GM18526 (cell line): ENCODE results near the gene MMP17.
A peak's percentile ranks its signal among the peaks of the same experiment; 100 is the strongest.

Experiments used
- POLR2A ChIP-seq: IDR thresholded peaks from 3 replicates; pipeline ENCODE4 v1.6.1; 2011; ENCODE audit not compliant: insufficient read length; ENCODE audit errors: extremely low read depth

MMP17 gene

GRCh38 chr12:131827961-131828534 lies at the start of gene MMP17:
MMP17 (plus strand) TSS chr12:131828393; CDS start chr12:131828495, 102 bp downstream.
- peak; percentile 38 for TF ChIP-seq POLR2A

- TF ChIP-seq POLR2A = no peak
These were observed 49.2 kb upstream of the MMP17 start for GRCh38 chr12:131779027-131779426.

GRCh38 chr12:131782061-131782460 lies 46.1 kb upstream of the MMP17 start:
- TF ChIP-seq POLR2A = no peak

- TF ChIP-seq POLR2A = peak; percentile 30
These were observed 44.2 kb upstream of the MMP17 start for GRCh38 chr12:131783915-131784541.

GRCh38 chr12:131784909-131785762 lies 43.1 kb upstream of the MMP17 start:
- TF ChIP-seq POLR2A = no peak

GRCh38 chr12:131785763-131786330 lies 42.3 kb upstream of the MMP17 start:
- TF ChIP-seq POLR2A = no peak

- no peak for TF ChIP-seq POLR2A
These were observed 41.9 kb upstream of the MMP17 start for GRCh38 chr12:131786331-131786730.

- no peak for TF ChIP-seq POLR2A
These were observed 41.0 kb upstream of the MMP17 start for GRCh38 chr12:131787143-131787660.

GRCh38 chr12:131788070-131788469 lies 40.1 kb upstream of the MMP17 start:
- no peak for TF ChIP-seq POLR2A

- no peak for TF ChIP-seq POLR2A
These were observed 38.6 kb upstream of the MMP17 start for GRCh38 chr12:131789638-131790037.

- TF ChIP-seq POLR2A = no peak
These were observed 34.8 kb upstream of the MMP17 start for GRCh38 chr12:131793243-131794022.

GRCh38 chr12:131794061-131794460 lies 34.1 kb upstream of the MMP17 start:
- TF ChIP-seq POLR2A = no peak

- no peak for TF ChIP-seq POLR2A
These were observed 33.6 kb upstream of the MMP17 start for GRCh38 chr12:131794573-131794972.

GRCh38 chr12:131795064-131795463 lies 33.1 kb upstream of the MMP17 start:
- TF ChIP-seq POLR2A = no peak
